ENCODE measurements around the gene S100A9.
A peak's percentile ranks its signal among the peaks of the same experiment; 100 is the strongest.
"Not testable (repeated sequence)": the region's sequence is repeated elsewhere in the genome, so short reads cannot be mapped to it uniquely, and the experiment has no call there.

S100A9 gene

GRCh38 chr1:153345187-153346076, 12.2 kb upstream of the S100A9 start:
- no peak for DNase-seq (ENCODE audit: low read depth)

- no peak for DNase-seq (ENCODE audit: low read depth)
These were observed 11.5 kb upstream of the S100A9 start for GRCh38 chr1:153346077-153346723.

DNA sequence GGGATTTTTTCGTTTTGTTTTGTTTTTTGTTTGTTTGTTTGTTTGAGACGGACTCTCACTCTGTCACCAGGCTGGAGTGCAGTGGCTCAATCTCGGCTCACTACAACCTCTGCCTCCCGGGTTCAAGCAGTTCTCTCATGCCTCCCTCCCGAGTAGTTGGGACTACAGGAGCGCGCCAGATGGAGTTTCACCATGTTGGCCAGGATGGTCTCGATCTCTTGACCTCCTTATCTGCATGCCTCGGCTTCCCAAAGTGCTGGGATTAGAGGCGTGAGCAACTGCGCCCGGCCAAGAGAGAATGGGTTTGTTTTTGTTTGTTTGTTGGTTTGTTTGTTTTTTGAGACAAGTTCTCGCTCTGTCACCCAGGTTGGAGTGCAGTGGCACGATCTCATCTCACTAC, 10.6 kb upstream of the S100A9 start:
- not testable (repeated sequence) for DNase-seq (ENCODE audit: low read depth)

- DNase-seq (ENCODE audit: low read depth) = no peak
These were observed 9.8 kb upstream of the S100A9 start for GRCh38 chr1:153347856-153348255.

- no peak for DNase-seq (ENCODE audit: low read depth)
These were observed 8.9 kb upstream of the S100A9 start, which contains the start of gene PGLYRP4 for GRCh38 chr1:153348511-153349362. Gene PGLYRP4, minus strand, starts transcription at chr1:153348841. Its CDS starts 909 bp downstream, at chr1:153347932.

- DNase-seq (ENCODE audit: low read depth) = no peak
These were observed 8.0 kb upstream of the S100A9 start for GRCh38 chr1:153349363-153350320.

GRCh38 chr1:153350321-153350957, 7.2 kb upstream of the S100A9 start:
- no peak for DNase-seq (ENCODE audit: low read depth)

GRCh38 chr1:153352523-153352922, 5.1 kb upstream of the S100A9 start:
- DNase-seq (ENCODE audit: low read depth) = peak; percentile 49

GRCh38 chr1:153353226-153353947, 4.3 kb upstream of the S100A9 start:
- no peak for DNase-seq (ENCODE audit: low read depth)

DNA sequence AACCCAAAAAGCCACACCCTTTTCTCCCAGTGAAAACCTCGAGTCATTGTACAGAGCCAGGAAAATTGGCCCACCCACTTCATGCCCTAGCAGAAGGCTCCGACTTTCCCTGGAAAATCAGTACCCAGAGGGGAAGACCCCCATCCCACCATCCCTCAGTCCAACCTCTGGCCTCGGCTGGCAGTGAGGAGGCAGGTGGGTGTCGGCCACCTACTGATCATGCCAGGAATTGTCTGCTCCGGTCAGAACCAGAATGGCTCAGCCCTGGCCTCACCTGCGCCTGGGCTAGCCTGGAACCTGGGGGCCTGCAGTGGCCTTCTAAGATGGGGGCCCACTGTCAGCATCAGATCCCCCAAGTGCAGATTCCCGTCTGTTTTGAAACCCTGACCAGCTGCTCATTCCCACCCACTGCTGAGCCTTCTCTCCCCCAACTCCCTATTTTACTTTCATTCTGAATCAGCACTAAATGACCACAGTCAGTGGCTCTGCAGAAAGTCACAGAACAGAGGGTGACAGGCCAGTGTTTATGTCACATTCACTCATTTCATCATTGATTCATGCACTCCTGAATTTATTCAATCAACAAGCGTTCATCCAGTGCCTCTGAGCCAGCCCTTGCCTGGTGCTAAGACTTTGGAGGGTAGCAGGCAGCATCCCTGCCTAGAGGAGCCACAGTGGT, 3.0 kb upstream of the S100A9 start:
- DNase-seq (ENCODE audit: low read depth) = no peak

DNA sequence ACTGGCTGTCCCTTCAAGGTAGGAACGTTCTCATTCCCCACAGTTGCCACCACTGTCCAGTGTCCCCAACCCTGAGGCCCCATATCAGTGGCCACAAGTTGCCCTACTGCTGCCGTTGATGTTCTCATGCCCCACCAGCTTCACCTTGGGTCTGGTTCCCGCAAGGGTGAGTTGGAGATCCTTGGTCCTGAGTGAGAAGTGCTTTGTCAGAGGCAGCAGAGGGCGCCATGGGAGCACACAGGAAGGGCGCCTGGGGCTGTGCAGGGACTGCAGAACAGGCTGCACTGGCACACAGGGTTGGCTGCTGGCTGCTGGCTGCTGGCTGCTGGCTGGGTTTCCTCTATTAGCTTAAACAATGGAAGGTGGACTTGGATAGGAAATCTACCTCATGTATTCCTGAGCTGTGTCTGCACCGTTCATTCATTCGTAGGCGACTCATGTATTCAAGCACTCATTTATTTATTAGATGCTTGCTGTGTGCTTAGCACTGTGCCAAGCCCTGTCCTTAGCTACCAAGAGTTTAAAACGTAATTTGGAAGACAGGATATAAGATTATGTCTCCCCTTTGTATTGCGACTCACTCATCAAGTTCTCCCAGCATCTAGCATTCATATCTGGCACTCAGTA, 2.1 kb upstream of the S100A9 start:
- peak; percentile 20 for DNase-seq (ENCODE audit: low read depth)

DNA sequence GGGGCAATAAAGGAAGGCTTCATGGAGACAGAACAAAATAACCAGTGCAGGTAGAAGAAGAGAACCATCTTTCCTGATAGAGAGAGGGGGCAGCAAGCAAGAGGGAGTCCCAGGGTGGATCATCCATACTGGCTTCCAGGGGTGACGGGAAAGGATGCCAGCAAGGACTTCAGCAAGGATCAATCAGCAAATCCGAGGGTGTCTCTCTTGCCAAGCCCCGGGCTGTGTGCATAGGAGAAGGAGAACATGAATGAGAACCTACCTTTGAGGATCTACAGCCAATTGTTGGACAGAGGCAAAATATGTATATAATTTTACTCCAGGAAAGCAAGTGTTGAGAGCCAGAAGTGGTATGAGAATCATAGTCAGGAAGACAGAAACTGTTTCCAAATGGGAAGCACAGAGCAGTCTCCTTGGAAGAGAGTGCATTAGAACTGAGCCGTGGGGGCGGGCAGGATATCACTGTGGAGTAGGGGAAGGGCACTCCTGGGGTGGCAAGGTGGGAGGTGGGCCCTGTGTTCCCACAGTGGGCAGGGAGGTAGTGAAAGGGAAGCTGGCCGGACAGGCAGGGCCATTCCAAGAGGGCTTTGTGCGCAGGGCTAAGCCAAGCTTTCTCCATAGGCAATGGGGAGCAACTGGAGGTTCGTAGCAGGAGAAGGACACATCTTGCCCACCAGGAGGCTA, 1.1 kb upstream of the S100A9 start:
- DNase-seq (ENCODE audit: low read depth) = no peak

- DNase-seq (ENCODE audit: low read depth) = no peak
These were observed 390 bp upstream of the S100A9 start for GRCh38 chr1:153357076-153357852.

GRCh38 chr1:153358691-153358975, 979 bp downstream of the S100A9 start:
- no peak for DNase-seq (ENCODE audit: low read depth)

GRCh38 chr1:153359241-153359640, 1.6 kb downstream of the S100A9 start:
- no peak for DNase-seq (ENCODE audit: low read depth)

DNA sequence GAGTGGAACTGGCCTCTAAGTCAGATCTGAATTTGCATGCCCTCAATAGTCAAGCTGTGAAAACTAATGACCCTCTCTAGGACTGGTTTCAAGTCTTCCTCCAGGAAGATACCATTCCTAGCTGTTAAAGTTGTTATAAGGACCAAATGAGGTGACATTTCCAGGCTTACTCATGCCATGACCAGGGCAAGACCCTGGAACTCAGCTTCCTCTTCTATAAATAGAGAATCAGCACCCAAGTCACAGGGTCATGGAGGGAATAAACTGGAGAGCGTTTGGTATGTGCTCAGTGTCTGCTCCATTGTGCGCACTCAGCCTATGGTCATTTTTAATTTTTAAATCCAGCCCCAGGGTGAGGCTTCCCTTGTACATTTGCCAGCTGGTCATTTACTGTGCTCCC, 2.5 kb downstream of the S100A9 start:
- no peak for DNase-seq (ENCODE audit: low read depth)

GRCh38 chr1:153360592-153361479, 3.2 kb downstream of the S100A9 start:
- no peak for DNase-seq (ENCODE audit: low read depth)

Measured in activated T-cell treated with anti-CD3 and anti-CD28 coated beads for 1 hour (primary cell).